ENCODE measurements around the gene RNGTT. TPM values are rescaled to one million over a fixed set of nuclear protein-coding genes. Genes with fewer than 3 reads are reported as not detected.
"Not testable (repeated sequence)": the region's sequence is repeated elsewhere in the genome, so short reads cannot be mapped to it uniquely, and the experiment has no call there.

Gene RNGTT
- polyA plus RNA-seq, 5 donors: 13.3 to 18.0 (median 17.6) TPM

DNA sequence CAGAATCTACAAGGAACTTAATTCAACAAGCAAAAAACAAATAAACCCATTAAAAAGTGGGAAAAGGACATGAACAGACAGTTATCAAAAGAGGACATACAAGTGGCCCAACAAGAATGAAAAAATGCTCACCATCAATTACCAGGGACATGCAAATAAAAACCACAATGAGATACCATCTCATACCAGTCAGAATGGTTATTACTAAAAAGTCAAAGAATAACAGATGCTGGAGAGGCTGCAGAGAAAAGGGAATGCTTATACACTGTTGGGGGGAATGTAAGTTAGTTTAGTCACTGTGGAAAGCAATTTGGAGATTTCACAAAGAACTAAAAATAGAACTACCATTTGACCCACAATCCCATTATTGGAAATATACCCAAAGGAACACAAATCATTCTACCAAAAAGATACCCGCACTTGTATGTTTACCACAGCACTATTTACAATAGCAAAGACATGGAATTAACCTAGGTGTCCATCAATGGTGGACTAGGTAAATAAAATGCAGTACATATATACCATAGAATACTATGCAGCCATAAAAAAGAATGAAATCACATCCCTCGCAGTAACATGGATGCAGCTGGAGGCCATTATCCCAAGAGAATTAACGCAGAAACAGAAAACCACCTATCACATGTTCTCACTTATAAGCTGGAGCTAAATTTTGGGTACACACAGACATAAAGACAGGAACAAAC is 48.4 kb downstream of the RNGTT start:
- DNase-seq: no peak

GRCh38 chr6:88914180-88914579 is 49.2 kb downstream of the RNGTT start:
- no peak for DNase-seq

GRCh38 chr6:88913471-88913870 is 49.9 kb downstream of the RNGTT start:
- no peak for DNase-seq

DNA sequence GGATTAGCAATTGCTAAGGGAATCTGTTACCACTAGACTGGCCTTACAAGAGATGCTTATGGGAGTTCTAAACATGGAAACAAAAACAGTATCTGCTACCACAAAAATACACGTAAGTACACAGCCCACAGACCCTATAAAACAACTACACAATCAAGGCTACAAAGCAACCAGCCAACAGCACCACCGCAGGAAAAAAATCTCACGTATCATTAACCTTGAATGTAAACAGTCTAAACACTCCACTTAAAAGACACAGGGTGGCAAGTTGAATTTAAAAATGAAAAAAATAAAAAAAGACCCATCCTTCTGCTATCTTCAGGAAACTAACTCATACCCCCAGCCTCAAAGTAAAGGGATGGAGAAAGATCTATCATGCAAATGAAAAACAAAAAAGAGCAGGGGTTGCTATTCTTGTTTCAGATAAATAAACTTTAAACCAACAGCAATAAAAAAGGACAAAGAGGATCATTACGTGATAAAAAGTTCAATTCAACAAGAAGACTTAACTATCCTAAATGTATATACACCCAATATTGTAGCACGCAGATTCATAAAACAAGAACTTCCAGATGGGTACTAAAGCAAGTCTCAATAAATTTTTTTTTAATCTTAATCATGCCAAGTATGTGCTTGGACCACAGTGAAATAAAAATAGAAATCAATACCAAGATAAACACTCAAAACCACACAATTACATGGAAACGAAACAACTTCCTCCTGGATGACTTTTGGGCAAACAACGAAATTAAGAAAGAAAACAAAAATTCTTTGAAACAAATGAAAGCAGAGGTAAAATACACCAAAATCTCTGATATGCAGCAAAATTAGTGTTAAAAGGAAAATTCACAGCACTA is 52.3 kb downstream of the RNGTT start:
- DNase-seq: no peak

- no peak for DNase-seq
Observed at GRCh38 chr6:88908598-88909548, 54.5 kb downstream of the RNGTT start.

- not testable (repeated sequence) for DNase-seq
Observed at GRCh38 chr6:88907148-88907547, 56.3 kb downstream of the RNGTT start.

GRCh38 chr6:88899569-88900316 is 63.7 kb downstream of the RNGTT start:
- DNase-seq: no peak

- DNase-seq: no peak
Observed at GRCh38 chr6:88895911-88896310, 67.5 kb downstream of the RNGTT start.

DNA sequence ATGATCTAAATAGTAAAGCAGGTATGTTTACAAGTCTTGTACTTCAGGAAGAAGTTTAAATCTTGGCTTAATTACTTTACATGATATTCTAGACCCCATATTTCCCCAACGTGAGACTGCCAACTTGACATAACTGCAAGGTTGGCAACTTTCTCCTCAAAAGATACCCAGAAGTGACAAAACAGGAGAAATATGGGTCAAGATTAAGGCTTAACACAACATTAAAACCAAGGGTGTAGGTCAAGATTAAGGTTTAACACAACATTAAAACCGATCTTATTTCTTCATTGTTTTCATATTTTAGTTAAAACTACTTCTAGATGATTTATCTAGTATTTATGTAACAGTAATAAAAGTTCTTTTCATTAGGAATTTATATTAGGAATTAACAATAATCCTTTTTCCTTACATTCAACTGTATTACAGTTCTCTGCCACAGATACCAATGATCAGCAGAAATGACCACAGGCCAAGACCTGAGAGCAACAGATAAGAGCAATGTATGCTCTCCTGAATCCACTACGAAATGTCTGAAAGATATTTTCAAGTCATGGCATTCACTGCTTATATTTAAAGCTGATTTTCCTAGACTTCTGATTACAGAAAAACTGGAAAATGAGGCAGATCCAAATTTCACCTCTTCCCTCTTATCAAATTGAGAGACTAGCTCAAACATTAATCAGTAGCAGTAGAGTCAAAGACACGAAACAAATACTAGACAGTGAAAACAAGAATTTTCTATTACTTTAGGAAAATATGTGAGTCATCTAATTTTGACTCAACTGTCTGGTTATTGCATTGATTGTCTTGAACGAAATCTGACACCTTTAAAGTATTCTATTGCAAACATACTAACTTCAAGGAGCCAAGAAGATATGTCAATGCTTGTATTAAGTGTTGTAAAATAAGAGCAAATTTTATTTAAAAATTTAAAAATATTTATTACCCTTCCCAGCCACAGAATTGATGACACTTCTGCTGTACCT is 72.3 kb downstream of the RNGTT start:
- no peak for DNase-seq

DNA sequence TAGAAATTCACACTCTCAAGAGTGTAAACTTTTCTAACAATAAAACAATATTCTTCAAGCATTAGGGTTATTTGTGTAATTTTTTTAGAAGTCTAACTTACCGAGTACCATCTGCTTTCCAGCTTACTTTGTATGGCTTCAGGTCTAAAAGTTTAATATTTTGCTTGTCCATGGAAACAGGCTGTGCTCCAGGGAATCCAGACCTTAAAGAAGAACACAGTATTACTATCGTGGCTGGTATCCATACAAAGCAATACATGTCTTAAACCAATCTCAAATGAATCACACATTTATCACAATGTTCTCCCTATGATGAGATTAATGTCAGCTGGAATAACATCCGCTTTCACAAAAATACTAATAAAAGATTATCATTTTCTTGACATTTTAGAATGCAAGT is 73.0 kb downstream of the RNGTT start:
- DNase-seq: no peak

- DNase-seq: no peak
Observed at GRCh38 chr6:88884361-88884760, 79.1 kb downstream of the RNGTT start.

- no peak for DNase-seq
Observed at GRCh38 chr6:88882536-88882935, 80.9 kb downstream of the RNGTT start.

GRCh38 chr6:88881451-88881850 is 82.0 kb downstream of the RNGTT start:
- no peak for DNase-seq

GRCh38 chr6:88880021-88880420 is 83.4 kb downstream of the RNGTT start:
- no peak for DNase-seq

DNA sequence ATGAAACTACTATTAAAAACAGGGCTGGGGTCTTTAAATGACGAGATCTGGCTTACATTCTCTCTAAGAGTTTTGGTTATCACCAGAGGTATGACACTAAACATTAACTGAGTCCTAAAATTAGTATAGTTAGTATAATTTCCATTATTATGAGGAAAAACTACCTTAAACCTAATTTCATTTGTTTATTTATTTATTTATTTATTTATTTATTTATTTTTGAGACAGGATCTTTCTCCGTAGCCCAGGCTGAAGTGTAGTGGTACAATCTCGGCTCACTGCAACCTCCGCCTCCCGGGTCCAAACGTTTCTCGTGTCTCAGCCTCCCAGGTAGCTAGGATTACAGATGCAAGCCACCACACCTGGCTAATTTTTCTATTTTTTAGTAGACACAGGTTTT is 85.5 kb downstream of the RNGTT start:
- no peak for DNase-seq

DNA sequence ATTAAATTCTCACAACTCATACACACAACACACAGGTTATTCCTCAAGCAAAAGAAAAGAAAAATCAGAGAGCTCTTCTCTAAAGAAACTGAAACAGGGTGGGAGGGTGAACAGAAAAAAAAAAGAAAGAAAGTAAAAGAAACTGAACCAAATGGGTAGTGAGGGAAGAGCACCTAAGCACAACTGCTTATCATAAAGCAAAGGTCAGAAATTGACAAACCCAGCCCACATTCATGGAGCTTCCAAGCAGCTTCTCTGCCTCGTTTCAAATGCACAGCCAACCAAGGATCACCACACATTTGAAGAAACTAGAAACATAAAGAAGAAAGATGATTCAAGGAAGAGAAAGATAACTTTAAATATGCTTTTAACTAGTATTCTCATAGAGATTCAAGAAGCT is 90.5 kb downstream of the RNGTT start:
- no peak for DNase-seq

DNA sequence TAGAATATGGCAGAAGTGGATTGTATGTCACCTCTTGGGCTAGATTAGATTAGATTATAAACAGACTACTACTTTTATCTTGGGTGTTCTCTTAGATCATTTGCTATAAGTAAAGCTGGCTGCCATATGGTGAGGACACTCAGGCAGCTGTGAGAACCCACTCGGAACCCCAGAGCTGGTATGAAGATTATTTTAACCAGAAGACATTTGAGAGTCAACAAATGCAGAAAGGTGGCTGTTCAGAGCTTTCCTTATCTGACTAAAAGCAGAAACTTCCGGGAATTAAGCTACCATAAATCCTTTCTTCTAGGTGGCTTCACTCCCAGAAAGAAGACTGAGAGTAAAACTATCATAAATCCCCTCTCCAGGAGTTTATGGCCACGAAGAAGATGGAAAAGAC is 91.9 kb downstream of the RNGTT start:
- no peak for DNase-seq

DNA sequence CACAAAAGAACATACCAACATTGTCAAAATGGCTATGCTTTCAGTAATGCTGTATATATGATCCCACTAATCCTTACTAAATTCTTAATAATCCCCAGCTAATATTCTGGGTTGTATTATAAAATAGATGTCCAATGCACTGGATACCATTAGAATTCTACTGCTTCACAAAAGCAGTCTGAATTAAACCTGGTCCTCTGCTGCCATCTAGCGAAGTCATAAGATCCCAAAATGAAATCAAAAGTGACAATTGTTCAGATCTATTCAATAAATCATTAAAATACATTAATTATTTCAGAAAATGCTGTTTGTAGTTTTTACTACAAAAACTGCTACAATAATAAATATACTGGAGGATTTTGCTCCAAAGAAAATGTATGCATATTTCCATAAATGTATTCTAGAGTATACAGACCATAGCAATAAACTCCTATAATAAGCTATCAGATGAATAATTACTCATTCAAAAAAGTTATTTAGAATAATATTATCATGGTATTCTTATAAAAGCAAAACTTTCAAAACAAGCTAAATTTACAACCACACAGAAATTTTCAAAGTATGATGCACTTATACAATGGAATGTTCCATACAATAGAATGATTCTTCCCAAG is 92.6 kb downstream of the RNGTT start:
- peak; percentile 34 to 38 for DNase-seq

GRCh38 chr6:88869263-88870020 is 94.0 kb downstream of the RNGTT start:
- no peak for DNase-seq
